ENCODE measurements around the gene PLPP7.
"Not testable (repeated sequence)": the region's sequence is repeated elsewhere in the genome, so short reads cannot be mapped to it uniquely, and the experiment has no call there.

DNA sequence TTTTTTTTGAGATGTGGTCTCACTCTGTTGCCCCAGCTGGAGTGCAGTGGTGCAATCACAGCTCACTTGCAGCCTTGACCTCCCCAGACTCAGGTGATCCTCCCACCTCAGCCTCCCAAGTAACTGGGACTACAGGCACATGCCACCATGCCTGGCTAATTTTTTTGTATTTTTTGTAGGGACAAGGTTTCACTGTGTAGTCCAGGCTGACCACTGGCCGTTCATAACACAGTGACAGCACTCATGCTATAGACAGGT, 18.6 kb upstream of the PLPP7 start:
- not testable (repeated sequence) for TF ChIP-seq CTCF (conservative IDR thresholded peaks at IDR 0.05); ZFX (IDR thresholded peaks at IDR 0.05)

Measured in C4-2B (cell line).